GM19239 (cell line): ENCODE data around the gene CDC34.
A peak's percentile ranks its signal among the peaks of the same experiment; 100 is the strongest.
"Not testable (repeated sequence)": the region's sequence is repeated elsewhere in the genome, so short reads cannot be mapped to it uniquely, and the experiment has no call there.

Experiments used
- DNase-seq: peaks from one replicate; pipeline ENCODE4 v3.0.0; 2011; ENCODE audit warnings: low spot score; ENCODE audit not compliant: insufficient read length
- FAIRE-seq: peaks from 2 replicates; lab custom pipeline; 2011; peaks lifted over from hg19 to GRCh38; lab: Jason Lieb, UNC

The CDC34 gene

GRCh38 chr19:582497-583197, 51.1 kb downstream of the CDC34 start:
- DNase-seq (no peak), FAIRE-seq (no peak)

- DNase-seq, result no peak
- FAIRE-seq, result no peak
These were observed 51.8 kb downstream of the CDC34 start for GRCh38 chr19:583198-583967.

GRCh38 chr19:583968-584239, 52.3 kb downstream of the CDC34 start:
- no peak for DNase-seq
- no peak for FAIRE-seq

GRCh38 chr19:584240-585001, 52.9 kb downstream of the CDC34 start:
- no peak for FAIRE-seq

GRCh38 chr19:585146-585545, 53.6 kb downstream of the CDC34 start:
- FAIRE-seq, DNase-seq: not testable (repeated sequence)

More at GRCh38 chr19:584240-585001, 52.9 kb downstream of the CDC34 start:
- peak; percentile 95 for DNase-seq

- DNase-seq (no peak), FAIRE-seq (no peak)
These were observed 54.1 kb downstream of the CDC34 start for GRCh38 chr19:585551-586110.

- FAIRE-seq, result no peak
- DNase-seq, result no peak
These were observed 56.7 kb downstream of the CDC34 start for GRCh38 chr19:588093-588740.

GRCh38 chr19:588741-589692, 57.5 kb downstream of the CDC34 start:
- FAIRE-seq (no peak), DNase-seq (no peak)

GRCh38 chr19:589693-590395, 58.3 kb downstream of the CDC34 start, which contains the start of gene HCN2:
HCN2 (plus strand) TSS chr19:589881; CDS start chr19:589946, 65 bp downstream.
- no peak for FAIRE-seq
- DNase-seq, result no peak

GRCh38 chr19:590396-590745, 58.8 kb downstream of the CDC34 start:
- no peak for DNase-seq
- no peak for FAIRE-seq

GRCh38 chr19:590750-591098, 59.2 kb downstream of the CDC34 start:
- DNase-seq (no peak), FAIRE-seq (no peak)

- FAIRE-seq (no peak), DNase-seq (no peak)
These were observed 59.8 kb downstream of the CDC34 start for GRCh38 chr19:591099-591958.
